GM18520 (cell line): ENCODE measurements around the gene BBS7.
A peak's percentile ranks its signal among the peaks of the same experiment; 100 is the strongest.

Experiments
- ATAC-seq: cut with Tn5 transposase; IDR thresholded peaks from one replicate; pipeline ENCODE4 v1.9.1; 2021; ENCODE audit not compliant: unreplicated experiment

Gene BBS7

GRCh38 chr4:121827853-121828252, 42.4 kb downstream of the BBS7 start:
- no peak for ATAC-seq

GRCh38 chr4:121824950-121825349, 45.3 kb downstream of the BBS7 start:
- ATAC-seq = no peak

GRCh38 chr4:121824171-121824527, 46.1 kb downstream of the BBS7 start:
- no peak for ATAC-seq

GRCh38 chr4:121823505-121824170, 46.6 kb downstream of the BBS7 start, which contains the start of gene CCNA2:
CCNA2 (minus strand) TSS chr4:121823883; CDS start chr4:121823628, 255 bp downstream.
- ATAC-seq = peak; percentile 92

GRCh38 chr4:121822796-121823504, 47.3 kb downstream of the BBS7 start:
- peak; percentile 24 for ATAC-seq

GRCh38 chr4:121822047-121822446, 48.2 kb downstream of the BBS7 start:
- ATAC-seq = no peak

GRCh38 chr4:121819216-121819965, 50.9 kb downstream of the BBS7 start:
- no peak for ATAC-seq

- ATAC-seq = no peak
These were observed 52.1 kb downstream of the BBS7 start for GRCh38 chr4:121818215-121818614.

- no peak for ATAC-seq
These were observed 52.6 kb downstream of the BBS7 start for GRCh38 chr4:121817701-121818100.

- ATAC-seq = no peak
These were observed 53.3 kb downstream of the BBS7 start for GRCh38 chr4:121817006-121817405.

- no peak for ATAC-seq
These were observed 55.5 kb downstream of the BBS7 start for GRCh38 chr4:121814756-121815155.

GRCh38 chr4:121811122-121811521, 59.2 kb downstream of the BBS7 start:
- no peak for ATAC-seq

- no peak for ATAC-seq
These were observed 63.9 kb downstream of the BBS7 start for GRCh38 chr4:121806411-121806810.

- ATAC-seq = no peak
These were observed 68.6 kb downstream of the BBS7 start for GRCh38 chr4:121801715-121802075.

- ATAC-seq = peak; percentile 61
These were observed 69.1 kb downstream of the BBS7 start, which contains the start of gene EXOSC9 for GRCh38 chr4:121800961-121801714. EXOSC9 (plus strand) TSS chr4:121801323; CDS start chr4:121801425, 102 bp downstream.

GRCh38 chr4:121800638-121800960, 69.7 kb downstream of the BBS7 start:
- ATAC-seq = peak; percentile 10

- no peak for ATAC-seq
These were observed 70.3 kb downstream of the BBS7 start for GRCh38 chr4:121799867-121800501.

GRCh38 chr4:121799208-121799823, 71.0 kb downstream of the BBS7 start:
- no peak for ATAC-seq

GRCh38 chr4:121796283-121796682, 74.0 kb downstream of the BBS7 start:
- ATAC-seq = no peak

- ATAC-seq = no peak
These were observed 75.6 kb downstream of the BBS7 start for GRCh38 chr4:121794505-121795188.
